OCI-LY3 (cell line): ENCODE measurements around the gene FAM78B.

Experiments used
- H2AFZ ChIP-seq: fragments of 200-600, 300-600 bp; shearing (Covaris generic); 2 replicates; pipeline ENCODE4 v1.6.0; 2014; ENCODE audit warnings: antibody characterized with exemption, low read depth, low read length
- H3K27ac ChIP-seq: fragments of 200-600, 300-600 bp; sonication (generic); 2 replicates; pipeline ENCODE4 v1.5.1; 2014; ENCODE audit warnings: mild to moderate bottlenecking, low read length, moderate library complexity, mixed read lengths
- H3K27me3 ChIP-seq: fragments of 200-600, 300-600 bp; sonication (generic); 2 replicates; pipeline ENCODE4 v1.6.1; 2014; ENCODE audit warnings: low read depth, low read length, mixed read lengths
- H3K36me3 ChIP-seq: fragments of 200-600, 300-600 bp; sonication (generic); replicated peaks from 2 replicates; pipeline ENCODE3; 2014; ENCODE audit warnings: low read depth, low read length, mixed read lengths
- H3K4me1 ChIP-seq: fragments of 300-600, 200-600 bp; sonication (generic); 2 replicates; pipeline ENCODE4 v1.6.1; 2014; ENCODE audit warnings: low read length, mixed read lengths
- H3K4me2 ChIP-seq: fragments of 200-600, 300-600 bp; sonication (generic); 2 replicates; pipeline ENCODE4 v1.6.1; 2014; ENCODE audit warnings: low read length, mixed read lengths
- H3K4me3 ChIP-seq: fragments of 300-600, 200-600 bp; sonication (generic); 2 replicates; pipeline ENCODE4 v1.5.1; 2014; ENCODE audit warnings: antibody characterized with exemption, mild to moderate bottlenecking, low read length, moderate library complexity
- H3K79me2 ChIP-seq: fragments of 300-600, 200-600 bp; shearing (Covaris generic); 2 replicates; pipeline ENCODE4 v1.6.1; 2014; ENCODE audit warnings: mild to moderate bottlenecking, low read length, mixed read lengths
- H3K9ac ChIP-seq: fragments of 300-600, 200-600 bp; shearing (Covaris generic); 2 replicates; pipeline ENCODE4 v1.6.0; 2014; ENCODE audit warnings: mild to moderate bottlenecking, low read length, moderate library complexity
- H3K9me3 ChIP-seq: fragments of 200-600, 300-600 bp; shearing (Covaris generic); 2 replicates; pipeline ENCODE4 v1.6.1; 2014; ENCODE audit warnings: low read length, mixed read lengths; ENCODE audit not compliant: insufficient read depth
- H4K20me1 ChIP-seq: fragments of 200-600, 300-600 bp; sonication (generic); 2 replicates; pipeline ENCODE4 v1.6.1; 2016; ENCODE audit warnings: low read length, mixed read lengths; ENCODE audit not compliant: insufficient read depth
- CTCF ChIP-seq: fragments of 200-600, 300-600 bp; sonication (generic); IDR thresholded peaks from 2 replicates; pipeline ENCODE4 v1.5.1; 2014; ENCODE audit warnings: antibody characterized with exemption, low read length, low read depth
- EZH2phosphoT487 ChIP-seq: fragments of 200-600 bp; shearing (Covaris generic); IDR thresholded peaks from 2 replicates; pipeline ENCODE4 v1.6.1; 2018; ENCODE audit warnings: antibody characterized with exemption, mixed run types, low read depth

The FAM78B gene

GRCh38 chr1:166128195-166128594 lies 38.6 kb downstream of the FAM78B start:
- H3K4me1 ChIP-seq = peaks cover 71% of the 10 kb centered on the region
- no peaks in the 10 kb centered on the region for H3K9me3 ChIP-seq
- TF ChIP-seq CTCF (no peak), EZH2phosphoT487 (no peak)
- H3K27ac ChIP-seq = no peak overlapping the region
- H3K27me3 ChIP-seq = no peaks in the 10 kb centered on the region
- no peak overlapping the region for H3K4me3 ChIP-seq
- peaks cover 56% of the 10 kb centered on the region for H3K36me3 ChIP-seq
- H2AFZ ChIP-seq = no peak overlapping the region
- H3K9ac ChIP-seq = no peak overlapping the region
- peaks cover 83% of the 10 kb centered on the region for H3K79me2 ChIP-seq
- H4K20me1 ChIP-seq = peaks cover 30% of the 10 kb centered on the region
- no peak overlapping the region for H3K4me2 ChIP-seq

- Histone ChIP-seq H3K27me3 (no peaks in the 10 kb centered on the region), H3K4me3 (peak overlapping the region; percentile 24), H3K4me1 (peaks cover 59% of the 10 kb centered on the region), H4K20me1 (peaks cover 36% of the 10 kb centered on the region), H3K79me2 (peaks cover 78% of the 10 kb centered on the region), H3K9ac (peak overlapping the region; percentile 25; the same call in 1 of the 2 replicates), H3K9me3 (no peaks in the 10 kb centered on the region), H3K4me2 (peak overlapping the region; percentile 52), H3K27ac (peak overlapping the region; percentile 62), H3K36me3 (peaks cover 51% of the 10 kb centered on the region), H2AFZ (no peak overlapping the region)
- TF ChIP-seq CTCF (no peak), EZH2phosphoT487 (no peak)
Observed at GRCh38 chr1:166127003-166127402, 39.8 kb downstream of the FAM78B start.

GRCh38 chr1:166122873-166123466 lies 43.8 kb downstream of the FAM78B start:
- no peak overlapping the region for H3K4me3 ChIP-seq
- H3K27me3 ChIP-seq = no peaks in the 10 kb centered on the region
- no peaks in the 10 kb centered on the region for H3K9me3 ChIP-seq
- peaks cover 87% of the 10 kb centered on the region for H3K79me2 ChIP-seq
- peaks cover 32% of the 10 kb centered on the region for H3K36me3 ChIP-seq
- peaks cover 63% of the 10 kb centered on the region for H4K20me1 ChIP-seq
- no peak overlapping the region for H2AFZ ChIP-seq
- no peak overlapping the region for H3K9ac ChIP-seq
- no peak overlapping the region for H3K4me2 ChIP-seq
- peaks cover 20% of the 10 kb centered on the region for H3K4me1 ChIP-seq
- H3K27ac ChIP-seq = no peak overlapping the region
- TF ChIP-seq CTCF (no peak), EZH2phosphoT487 (no peak)

DNA sequence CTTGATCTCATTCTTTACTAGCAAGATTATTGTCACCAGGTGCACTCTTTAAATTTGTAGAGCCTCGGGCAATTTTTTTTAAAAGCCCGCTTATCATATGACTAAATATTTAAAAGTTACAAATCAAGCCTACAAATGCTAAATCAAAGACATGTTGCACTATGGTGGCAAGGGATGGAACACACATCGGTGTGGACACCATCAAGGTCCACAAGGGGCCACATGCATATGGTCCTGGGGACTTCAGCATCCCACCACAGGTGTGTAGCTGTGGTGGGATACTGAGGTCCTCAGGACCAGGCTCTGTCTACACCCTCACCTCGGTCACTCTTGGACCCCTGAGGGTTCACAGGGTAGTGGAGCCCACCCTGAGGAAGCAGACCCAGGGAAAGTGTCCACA lies 45.8 kb downstream of the FAM78B start:
- no peak overlapping the region for H3K27ac ChIP-seq
- H3K4me1 ChIP-seq = peaks cover under 1% of the 10 kb centered on the region; the same call in 1 of the 2 replicates
- peaks cover 89% of the 10 kb centered on the region for H3K79me2 ChIP-seq
- no peak overlapping the region for H3K4me2 ChIP-seq
- H3K9ac ChIP-seq = no peak overlapping the region
- no peak overlapping the region for H2AFZ ChIP-seq
- peaks cover 64% of the 10 kb centered on the region for H4K20me1 ChIP-seq
- H3K4me3 ChIP-seq = no peak overlapping the region
- no peaks in the 10 kb centered on the region for H3K27me3 ChIP-seq
- no peak for TF ChIP-seq CTCF
- TF ChIP-seq EZH2phosphoT487 = no peak
- H3K36me3 ChIP-seq = peaks cover 29% of the 10 kb centered on the region
- no peaks in the 10 kb centered on the region for H3K9me3 ChIP-seq
